HG03439 (cell line): Measurements from ENCODE around the gene TSPAN1.

Source experiments
- ATAC-seq: cut with Tn5 transposase; IDR thresholded peaks from one replicate; pipeline ENCODE4 v1.9.1; 2021; ENCODE audit warnings: mild to moderate bottlenecking, moderate library complexity; ENCODE audit not compliant: unreplicated experiment

Gene TSPAN1

GRCh38 chr1:46159516-46159915 is 15.4 kb upstream of the TSPAN1 start:
- ATAC-seq = no peak

- ATAC-seq = no peak
Measured at GRCh38 chr1:46160212-46160611, 14.7 kb upstream of the TSPAN1 start.

- no peak for ATAC-seq
Measured at GRCh38 chr1:46166521-46167462, 8.1 kb upstream of the TSPAN1 start.

- ATAC-seq = no peak
Measured at GRCh38 chr1:46168477-46168876, 6.4 kb upstream of the TSPAN1 start.

- ATAC-seq = no peak
Measured at GRCh38 chr1:46169811-46170454, 5.0 kb upstream of the TSPAN1 start.

GRCh38 chr1:46171351-46171750 is 3.5 kb upstream of the TSPAN1 start:
- ATAC-seq = no peak

GRCh38 chr1:46171871-46172270 is 3.0 kb upstream of the TSPAN1 start:
- no peak for ATAC-seq

GRCh38 chr1:46172321-46172720 is 2.6 kb upstream of the TSPAN1 start:
- ATAC-seq = no peak

- ATAC-seq = no peak
Measured at GRCh38 chr1:46173361-46173856, 1.5 kb upstream of the TSPAN1 start.

- ATAC-seq = no peak
Measured at GRCh38 chr1:46175243-46175642, 356 bp downstream of the TSPAN1 start.

- no peak for ATAC-seq
Measured at GRCh38 chr1:46176211-46176865, 1.5 kb downstream of the TSPAN1 start, which contains the start of gene P3R3URF. TSS of gene P3R3URF (minus strand) at chr1:46176488. CDS start at chr1:46176471, 17 bp downstream.

GRCh38 chr1:46179138-46180081 is 4.5 kb downstream of the TSPAN1 start:
- ATAC-seq = no peak

GRCh38 chr1:46180082-46180616 is 5.3 kb downstream of the TSPAN1 start:
- ATAC-seq = no peak

- ATAC-seq = no peak
Measured at GRCh38 chr1:46181343-46182260, 6.7 kb downstream of the TSPAN1 start.

- no peak for ATAC-seq
Measured at GRCh38 chr1:46183079-46183847, 8.4 kb downstream of the TSPAN1 start.

GRCh38 chr1:46183926-46184557 is 9.2 kb downstream of the TSPAN1 start:
- no peak for ATAC-seq

- ATAC-seq = no peak
Measured at GRCh38 chr1:46184920-46185658, 10.2 kb downstream of the TSPAN1 start.
